GM12892 (cell line): ENCODE results near the gene IMP3.
A peak's percentile ranks its signal among the peaks of the same experiment; 100 is the strongest.

Experiments used
- DNase-seq: peaks from one replicate; pipeline ENCODE4 v3.0.0; 2011; ENCODE audit not compliant: insufficient read length
- FAIRE-seq: peaks from 2 replicates; lab custom pipeline; 2011; peaks lifted over from hg19 to GRCh38; lab: Jason Lieb, UNC
- POLR2A ChIP-seq: IDR thresholded peaks from 2 replicates; pipeline ENCODE4 v1.6.1; 2011; ENCODE audit warnings: low read depth, low read length, control low read depth
- POLR2AphosphoS5 ChIP-seq: IDR thresholded peaks from 2 replicates; pipeline ENCODE4 v1.6.1; 2011; ENCODE audit warnings: low read depth, low read length, control low read depth
- TAF1 ChIP-seq: IDR thresholded peaks from 2 replicates; pipeline ENCODE4 v1.6.1; 2011; ENCODE audit warnings: low read depth, mild to moderate bottlenecking, control low read depth, low read length, borderline replicate concordance

Gene IMP3

DNA sequence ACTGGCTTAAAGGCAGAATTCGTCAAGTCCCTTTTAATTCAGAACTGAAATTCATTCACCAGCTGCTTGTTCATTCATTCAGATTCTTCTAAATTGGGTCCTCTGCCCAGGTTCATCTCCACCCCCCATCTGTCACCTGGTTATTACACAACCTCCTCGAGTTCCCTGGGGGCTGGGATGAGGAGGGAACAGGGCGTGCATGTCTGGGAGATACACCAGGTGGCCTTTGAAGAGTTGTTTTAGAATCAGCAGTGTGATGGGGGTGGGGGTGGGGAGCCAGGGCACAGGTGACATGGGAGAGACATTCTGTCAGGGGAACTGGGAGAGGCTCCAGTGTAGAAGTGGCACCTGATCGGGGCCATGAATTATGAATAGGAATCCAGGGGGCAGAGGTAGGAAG lies 15.9 kb upstream of the IMP3 start:
- FAIRE-seq (no peak), DNase-seq (no peak)
- TF ChIP-seq POLR2A (no peak), TAF1 (no peak), POLR2AphosphoS5 (no peak)

DNA sequence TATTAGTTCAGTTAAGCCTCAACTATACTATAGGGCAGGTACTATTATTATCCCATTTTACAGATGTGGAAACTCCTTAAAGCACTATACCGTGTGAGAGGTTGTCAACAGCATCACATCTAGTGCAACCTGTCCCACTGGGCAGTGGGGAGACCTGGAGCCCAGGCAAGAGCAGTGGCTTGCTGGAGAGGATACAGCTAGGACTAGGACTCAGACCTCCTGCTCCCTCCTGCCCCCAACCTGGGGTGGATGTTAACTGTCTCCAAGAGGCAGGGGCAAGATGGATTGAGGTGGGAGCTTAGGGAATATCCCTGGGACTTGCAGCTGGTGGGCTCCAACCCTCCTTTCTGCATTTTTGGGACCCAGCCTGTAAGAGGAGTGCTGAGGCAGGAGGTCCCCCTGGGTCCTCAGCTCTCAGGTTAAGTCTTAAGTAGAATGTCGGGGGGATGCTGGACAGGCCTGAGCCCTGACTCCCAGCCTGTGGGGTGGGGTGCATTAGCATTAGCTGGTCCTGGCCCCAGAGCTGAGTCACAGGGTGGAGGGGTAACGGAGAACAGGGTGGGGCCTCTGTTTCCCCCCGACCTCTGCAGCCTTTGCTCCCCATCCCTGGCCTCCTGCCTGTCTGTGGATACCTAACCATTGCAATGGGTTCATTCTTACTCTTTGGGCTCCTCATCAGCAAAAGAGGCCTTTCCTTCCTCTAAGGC lies 14.3 kb upstream of the IMP3 start:
- DNase-seq = no peak

DNA sequence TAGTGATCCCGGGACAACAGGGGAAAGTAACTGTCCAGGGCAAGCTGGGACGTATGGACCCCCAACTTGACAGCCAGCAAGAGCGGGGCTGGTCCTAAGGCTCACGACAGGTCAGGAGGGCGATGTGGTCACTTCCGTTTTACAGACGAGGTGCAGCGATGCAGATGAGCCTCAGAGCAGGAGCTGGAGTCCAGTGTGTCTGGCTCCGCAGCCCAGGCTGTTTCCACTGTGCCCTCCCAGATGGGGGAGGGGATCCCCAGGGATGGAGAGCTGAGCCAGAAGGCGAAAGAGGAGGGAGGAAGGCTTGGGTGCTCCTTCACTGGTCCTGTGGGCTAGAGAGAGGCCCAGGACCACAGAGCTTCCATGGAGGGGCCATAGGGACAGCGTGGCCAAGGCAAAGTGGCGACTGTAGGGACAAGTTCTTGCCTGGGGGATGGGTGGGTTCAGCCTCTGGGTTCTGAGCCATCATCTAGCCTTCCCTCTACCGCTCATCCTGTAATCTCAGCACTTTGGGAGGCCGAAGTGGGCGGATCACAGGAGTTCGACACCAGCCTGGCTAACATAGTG lies 13.4 kb upstream of the IMP3 start:
- no peak for TF ChIP-seq POLR2AphosphoS5
- no peak for TF ChIP-seq TAF1
- TF ChIP-seq POLR2A = no peak
- DNase-seq = no peak
- FAIRE-seq = no peak

More for the DNA sequence above, 14.3 kb upstream of the IMP3 start:
- TF ChIP-seq TAF1 = no peak
- no peak for FAIRE-seq

DNA sequence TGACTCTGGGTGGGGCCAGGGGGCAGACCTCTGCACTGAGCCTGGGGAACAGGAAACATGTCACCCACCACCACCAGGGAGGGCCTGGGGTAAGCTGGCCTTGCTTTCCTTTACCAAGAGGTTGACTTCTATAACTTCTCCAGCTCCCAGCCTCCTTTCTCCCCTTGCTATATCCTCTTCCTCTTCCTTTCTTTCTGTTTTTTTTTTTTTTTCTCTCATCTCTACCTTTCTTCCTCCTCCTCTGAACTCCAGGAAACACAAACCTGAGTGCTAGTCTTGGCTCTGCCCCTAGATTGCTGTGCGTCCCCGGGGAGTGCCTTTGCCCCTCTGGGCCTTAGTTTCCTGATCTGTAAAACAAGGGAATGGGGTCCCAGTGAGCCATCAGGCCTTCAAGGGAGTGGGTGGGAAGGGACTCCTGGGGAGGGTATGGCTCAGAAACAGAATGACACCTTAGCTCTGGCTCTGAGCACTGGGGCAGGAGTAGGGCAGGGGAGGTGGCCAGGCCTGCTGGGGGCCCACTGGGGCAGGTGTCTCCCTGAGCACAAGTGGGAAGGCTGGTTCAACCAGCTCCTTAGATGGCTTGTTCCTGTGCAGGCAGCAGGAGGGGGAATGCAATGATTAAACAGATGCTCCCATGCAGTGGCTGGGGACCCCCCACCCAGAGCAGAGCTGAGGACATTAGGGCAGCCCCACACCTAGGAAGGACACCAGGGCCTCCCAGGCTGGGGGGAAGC lies 12.0 kb upstream of the IMP3 start:
- TF ChIP-seq TAF1 = no peak
- TF ChIP-seq POLR2A = no peak
- no peak for TF ChIP-seq POLR2AphosphoS5
- no peak for DNase-seq
- FAIRE-seq = no peak

DNA sequence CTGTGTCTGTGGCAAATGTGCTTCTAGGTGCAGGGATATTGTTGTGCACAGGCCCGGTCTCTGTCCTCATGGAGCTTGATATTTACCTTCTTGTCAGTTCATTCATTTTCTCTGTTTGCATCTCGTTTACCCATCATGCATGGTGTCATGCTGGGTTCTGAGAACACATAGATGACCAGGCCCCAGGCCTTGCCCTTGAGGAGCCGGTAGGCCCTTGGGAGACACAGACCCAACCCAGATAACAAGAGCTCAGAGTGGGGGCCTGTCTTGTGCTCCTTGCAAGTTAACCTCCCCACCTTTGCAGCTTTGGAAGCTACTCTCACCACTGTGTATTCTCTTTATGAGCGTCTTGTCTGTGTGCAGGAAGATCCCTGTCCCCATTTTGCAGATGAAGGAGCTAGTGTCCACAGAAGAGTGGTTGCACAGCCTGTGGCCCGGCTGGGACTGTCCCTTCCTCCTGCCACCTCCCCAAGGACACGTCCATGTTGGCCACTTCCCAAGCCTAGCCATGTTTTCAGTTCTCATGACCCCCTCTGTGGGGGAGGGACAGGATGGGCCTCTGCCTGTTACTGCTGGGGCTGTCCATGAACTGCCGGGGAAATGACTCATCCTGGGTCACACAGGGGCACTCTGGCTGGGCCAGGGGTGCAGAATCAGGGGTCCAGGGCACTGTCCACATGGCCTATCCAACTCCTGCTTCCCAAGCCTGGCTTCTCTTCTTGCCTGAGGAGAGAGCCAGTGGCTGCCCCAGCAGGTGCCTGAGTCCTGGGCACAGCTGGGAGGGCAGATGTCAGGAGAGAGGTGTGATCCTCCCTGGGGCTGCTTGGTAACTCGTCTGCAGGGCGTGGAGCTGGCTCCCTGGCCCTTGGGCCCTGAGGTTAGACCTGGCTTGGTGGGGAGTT lies 11.1 kb upstream of the IMP3 start:
- FAIRE-seq (no peak), DNase-seq (no peak)
- no peak for TF ChIP-seq POLR2A
- no peak for TF ChIP-seq POLR2AphosphoS5
- TF ChIP-seq TAF1 = no peak

DNA sequence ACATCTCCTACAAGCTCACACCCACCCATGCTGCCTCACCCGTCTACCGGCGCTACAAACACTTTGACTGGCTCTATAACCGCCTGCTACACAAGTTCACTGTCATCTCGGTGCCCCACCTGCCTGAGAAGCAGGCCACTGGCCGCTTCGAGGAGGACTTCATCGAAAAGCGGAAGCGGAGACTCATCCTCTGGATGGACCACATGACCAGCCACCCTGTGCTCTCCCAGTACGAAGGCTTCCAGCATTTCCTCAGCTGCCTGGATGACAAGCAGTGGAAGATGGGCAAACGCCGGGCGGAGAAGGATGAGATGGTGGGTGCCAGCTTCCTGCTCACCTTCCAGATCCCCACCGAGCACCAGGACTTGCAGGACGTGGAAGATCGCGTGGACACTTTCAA lies 9.8 kb upstream of the IMP3 start:
- FAIRE-seq = no peak
- TF ChIP-seq POLR2AphosphoS5 = no peak
- no peak for TF ChIP-seq POLR2A
- no peak for TF ChIP-seq TAF1

DNA sequence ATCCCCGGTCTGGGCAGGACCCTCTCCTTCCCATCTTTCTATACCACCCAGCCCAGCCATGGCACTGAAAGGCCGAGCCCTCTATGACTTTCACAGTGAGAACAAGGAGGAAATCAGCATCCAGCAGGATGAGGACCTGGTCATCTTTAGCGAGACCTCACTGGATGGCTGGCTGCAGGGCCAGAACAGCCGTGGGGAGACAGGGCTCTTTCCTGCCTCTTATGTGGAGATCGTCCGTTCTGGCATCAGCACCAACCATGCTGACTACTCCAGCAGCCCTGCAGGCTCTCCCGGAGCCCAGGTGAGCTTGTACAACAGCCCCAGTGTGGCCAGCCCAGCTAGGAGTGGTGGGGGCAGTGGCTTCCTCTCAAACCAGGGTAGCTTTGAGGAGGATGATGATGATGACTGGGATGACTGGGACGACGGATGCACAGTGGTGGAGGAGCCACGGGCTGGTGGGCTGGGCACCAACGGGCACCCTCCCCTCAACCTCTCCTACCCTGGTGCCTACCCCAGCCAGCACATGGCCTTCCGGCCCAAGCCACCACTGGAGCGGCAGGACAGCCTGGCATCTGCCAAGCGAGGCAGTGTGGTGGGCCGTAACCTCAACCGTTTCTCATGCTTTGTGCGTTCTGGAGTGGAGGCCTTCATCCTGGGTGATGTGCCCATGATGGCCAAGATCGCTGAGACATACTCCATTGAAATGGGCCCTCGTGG lies 9.2 kb upstream of the IMP3 start:
- FAIRE-seq (no peak), DNase-seq (no peak)
- no peak for TF ChIP-seq POLR2AphosphoS5

More for the DNA sequence above, 9.8 kb upstream of the IMP3 start:
- no peak for DNase-seq

DNA sequence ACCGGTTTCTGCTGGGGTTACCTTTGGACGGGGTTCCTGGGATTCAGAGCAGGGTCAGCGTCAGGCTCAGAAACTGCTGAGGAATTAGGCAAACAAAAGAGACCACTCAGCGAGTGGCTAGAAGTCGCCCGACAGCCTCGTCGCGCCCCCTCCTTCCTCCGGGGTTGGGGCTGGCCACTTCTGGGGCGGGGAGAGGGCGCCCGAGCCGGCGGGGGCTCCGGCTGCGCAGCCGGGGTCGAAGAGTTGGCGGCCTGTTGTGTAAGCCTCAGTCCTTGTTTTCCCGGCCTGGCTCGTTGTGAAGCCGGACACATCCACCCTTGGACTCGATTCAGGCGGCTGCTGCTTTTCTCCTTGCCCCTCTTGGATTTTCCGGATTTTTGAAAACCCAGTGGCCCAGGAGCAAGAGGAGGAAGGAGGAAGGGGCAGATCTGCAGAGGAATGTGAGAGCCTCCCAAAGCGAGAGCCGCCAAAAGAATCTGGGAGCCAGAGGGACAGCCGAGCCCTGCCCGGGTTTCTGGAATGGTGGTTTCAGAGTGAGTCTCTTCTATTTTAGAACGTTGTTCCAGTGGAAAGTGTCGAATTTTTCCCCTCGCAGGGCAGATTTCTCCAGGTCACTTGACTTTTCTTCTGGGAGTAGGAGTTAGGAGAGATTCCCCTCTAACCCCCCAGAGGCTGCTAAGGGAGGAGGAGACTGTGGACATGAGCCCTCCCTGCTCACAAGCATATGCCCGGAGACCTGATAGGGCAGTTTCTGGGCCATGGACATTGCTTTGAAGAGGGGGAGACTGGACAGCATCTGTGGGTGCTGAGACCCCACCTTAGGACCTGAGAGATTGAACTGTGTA lies 8.4 kb upstream of the IMP3 start:
- DNase-seq (peak; percentile 49), FAIRE-seq (no peak)
- TF ChIP-seq POLR2AphosphoS5 (no peak), POLR2A (no peak)

DNA sequence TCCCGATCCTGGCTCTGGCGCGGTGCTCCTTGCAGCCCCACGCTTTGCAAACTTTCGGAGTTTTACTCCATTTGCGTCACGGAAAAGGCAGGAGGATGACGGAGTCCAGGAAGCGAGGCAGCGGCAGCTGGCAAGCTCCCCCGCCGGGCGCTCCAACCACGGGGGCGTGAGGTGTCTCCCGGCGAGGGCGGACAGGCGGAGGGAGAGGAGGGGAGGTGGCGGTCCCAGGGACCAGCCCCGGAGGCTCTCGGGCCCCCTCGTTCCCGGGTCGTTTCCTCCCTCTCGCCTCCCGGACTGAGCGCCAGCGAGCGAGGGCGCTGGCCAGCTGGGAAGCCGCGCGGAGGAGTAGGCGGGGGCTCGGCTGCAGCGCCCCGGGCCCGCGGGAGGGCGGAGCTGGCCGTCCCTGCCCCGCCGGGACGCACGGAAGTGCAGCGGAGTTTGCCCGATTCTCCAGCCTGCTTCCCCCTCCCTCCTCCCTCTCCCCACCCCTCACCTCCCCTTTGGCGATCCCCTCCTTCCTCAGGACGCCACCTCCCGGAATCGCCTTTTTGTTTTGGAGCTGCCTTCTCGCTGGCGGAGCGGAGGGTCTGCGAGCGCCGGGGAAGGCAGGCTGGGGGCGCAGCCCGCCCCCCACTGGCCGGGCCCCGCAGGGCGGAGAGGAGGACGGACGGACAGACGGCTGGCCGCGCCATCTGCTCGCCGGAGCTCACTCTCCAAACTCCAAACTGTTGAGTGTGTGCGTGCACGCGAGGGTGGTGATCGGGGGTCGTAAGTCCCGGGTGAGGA lies 7.5 kb upstream of the IMP3 start, which contains the start of gene SNX33:
SNX33 (plus strand) TSS at position 543 of the 786 bp plus-strand sequence. CDS start 1,191 bp downstream, outside the sequence.
- peak; percentile 73 for FAIRE-seq
- DNase-seq = peak; percentile 74
- TF ChIP-seq POLR2AphosphoS5 (no peak), TAF1 (no peak), POLR2A (no peak)

DNA sequence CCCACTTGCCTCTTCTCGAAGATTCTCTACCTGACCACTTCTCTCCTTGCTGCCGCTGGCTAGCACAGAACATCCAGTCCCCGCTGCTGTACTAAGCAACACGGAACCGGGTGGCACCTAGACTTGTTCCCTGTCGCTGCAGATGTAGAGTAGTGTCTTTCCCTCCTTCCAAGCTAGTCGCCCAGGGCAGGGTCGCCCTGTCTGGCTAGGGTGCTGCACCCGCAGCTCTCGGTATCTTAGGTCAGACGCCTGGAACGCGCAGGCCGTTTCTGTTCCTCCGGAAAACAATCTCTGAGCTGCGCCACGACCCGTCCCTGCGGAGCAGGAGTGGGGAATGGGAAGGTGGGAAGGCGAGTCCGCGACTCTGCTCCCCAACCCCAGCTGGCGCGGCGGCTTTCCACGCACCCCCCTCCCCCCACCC lies 6.9 kb upstream of the IMP3 start:
- no peak for DNase-seq
- peak; percentile 66 for FAIRE-seq
- no peak for TF ChIP-seq POLR2AphosphoS5
- TF ChIP-seq POLR2A = no peak
- no peak for TF ChIP-seq TAF1
